B cell (primary cell): ENCODE measurements around the gene TUBE1. TPM values are rescaled to one million over a fixed set of nuclear protein-coding genes. Genes with fewer than 3 reads are reported as not detected.

Experiments
- ATAC-seq: fragments of 200-7000 bp; cut with Tn5 transposase; one replicate; pipeline ENCODE4 v1.10.0; 2021; ENCODE audit warnings: low read depth, mild to moderate bottlenecking, moderate number of reproducible peaks, moderate library complexity
- CTCF ChIA-PET: fragments of 350-600 bp; sonication (Branson Sonifier 250); formaldehyde crosslinking; loops from one replicate; lab custom pipeline; 2021; ENCODE audit warnings: antibody characterized with exemption, inconsistent platforms; lab: Charles Lee
- POLR2A ChIA-PET: fragments of 350-600 bp; sonication (Branson Sonifier 250); formaldehyde crosslinking; loops from one replicate; lab custom pipeline; 2021; ENCODE audit warnings: antibody characterized with exemption; lab: Charles Lee
- DNase-seq: peaks from one replicate; pipeline ENCODE4 v3.0.0; 2013
- H2AFZ ChIP-seq: 2 replicates; pipeline ENCODE4 v1.6.1; 2012; ENCODE audit warnings: mild to moderate bottlenecking, low read depth, low read length; ENCODE audit not compliant: insufficient read depth, poor library complexity, severe bottlenecking
- H3K27ac ChIP-seq, 2 donors: 1 replicate in 1 of 2; 2 replicates in 1 of 2; pipeline ENCODE4 v1.5.1; 2012 to 2013; ENCODE audit warnings: low read length in 2 of 2, mild to moderate bottlenecking in 2 of 2, moderate library complexity in 1 of 2
- H3K27me3 ChIP-seq, 4 experiments: fragments of 200-600 bp in 1 of 4; sonication (generic) in 1 of 4; replicated peaks in 1 of 4; 1 replicate in 2 of 4; 2 replicates in 2 of 4; pipeline versions ENCODE4 v1.6.1 to v1.7.0; 2013 to 2016; ENCODE audit warnings: low read length in 3 of 4, mild to moderate bottlenecking in 2 of 4, mixed read lengths in 1 of 4, moderate library complexity in 1 of 4; ENCODE audit not compliant: insufficient read depth in 4 of 4, control insufficient read depth in 3 of 4; ENCODE audit errors: control extremely low read depth in 1 of 4
- H3K36me3 ChIP-seq, 2 experiments: replicated peaks in 1 of 2; 1 replicate in 1 of 2; 2 replicates in 1 of 2; pipeline versions ENCODE4 v1.6.1 to v1.7.1; 2013; ENCODE audit warnings: low read length in 1 of 2; ENCODE audit not compliant: insufficient read depth in 2 of 2, control insufficient read depth in 1 of 2; ENCODE audit errors: control extremely low read depth in 1 of 2, extremely low read depth in 1 of 2
- H3K4me1 ChIP-seq, 2 donors: fragments of 200-600 bp in 1 of 2; sonication (generic) in 1 of 2; 1 replicate in 1 of 2; 2 replicates in 1 of 2; pipeline versions ENCODE4 v1.5.1 to v1.6.1; 2013 to 2017; ENCODE audit warnings: low read length in 2 of 2; ENCODE audit not compliant: control insufficient read depth in 2 of 2, insufficient read depth in 2 of 2
- H3K4me2 ChIP-seq: replicated peaks from 2 replicates; pipeline ENCODE3; 2012; ENCODE audit warnings: mild to moderate bottlenecking, low read depth, low read length; ENCODE audit not compliant: poor library complexity, severe bottlenecking
- H3K4me3 ChIP-seq, 5 experiments: fragments of 200-600 bp in 1 of 5; sonication (generic) in 1 of 5; 1 replicate in 3 of 5; 2 replicates in 2 of 5; pipeline versions ENCODE4 v1.5.1 to v1.7.0; 2011 to 2016; ENCODE audit warnings: low read length in 4 of 5, mild to moderate bottlenecking in 4 of 5, low read depth in 2 of 5, control low read depth in 1 of 5, moderate library complexity in 1 of 5; ENCODE audit not compliant: insufficient read depth in 1 of 5; ENCODE audit errors: control extremely low read depth in 1 of 5, extremely low read depth in 1 of 5
- H3K79me2 ChIP-seq: fragments of 200-600 bp; sonication (generic); one replicate; pipeline ENCODE4 v1.6.0; 2016; ENCODE audit warnings: low read length; ENCODE audit not compliant: control insufficient read depth, insufficient read depth
- H3K9ac ChIP-seq: fragments of 200-600 bp; sonication (generic); 2 replicates; pipeline ENCODE4 v1.6.1; 2017; ENCODE audit warnings: mild to moderate bottlenecking, low read length, moderate library complexity
- H3K9me3 ChIP-seq, 3 donors: one replicate each; pipeline versions ENCODE4 v1.6.1 to v1.7.1; 2013; ENCODE audit warnings: low read length in 2 of 3; ENCODE audit not compliant: control insufficient read depth in 2 of 3, insufficient read depth in 1 of 3; ENCODE audit errors: control extremely low read depth in 1 of 3
- H4K20me1 ChIP-seq: 2 replicates; pipeline ENCODE4 v1.6.0; 2012; ENCODE audit warnings: mild to moderate bottlenecking, low read length; ENCODE audit not compliant: insufficient read depth, control insufficient read depth, poor library complexity, severe bottlenecking
- H3K27ac Mint-ChIP-seq: one replicate; pipeline ENCODE4 v1.8.0; 2021; ENCODE audit warnings: mixed read lengths
- H3K27me3 Mint-ChIP-seq: one replicate; pipeline ENCODE4 v1.8.0; 2021; ENCODE audit warnings: mixed read lengths
- H3K4me1 Mint-ChIP-seq: one replicate; pipeline ENCODE4 v1.8.0; 2021; ENCODE audit warnings: mixed read lengths
- H3K4me3 Mint-ChIP-seq: one replicate; pipeline ENCODE4 v1.8.0; 2021; ENCODE audit warnings: mixed read lengths
- H3K9me3 Mint-ChIP-seq: one replicate; pipeline ENCODE4 v1.8.0; 2022; ENCODE audit warnings: mixed read lengths; ENCODE audit not compliant: insufficient read depth
- CTCF ChIP-seq: fragments of 200-600 bp; IDR thresholded peaks from one replicate; pipeline ENCODE4 v1.8.0; 2022; ENCODE audit warnings: antibody characterized with exemption, mild to moderate bottlenecking
- EZH2 ChIP-seq: IDR thresholded peaks from 2 replicates; pipeline ENCODE4 v1.6.1; 2012; ENCODE audit warnings: borderline replicate concordance, low read depth, mild to moderate bottlenecking, moderate library complexity, low read length; ENCODE audit not compliant: insufficient read depth, poor library complexity, severe bottlenecking
- WGBS: methylation state at CpG from one replicate; pipeline ENCODE4 v1.1.5; 2013; ENCODE audit warnings: missing lambda C conversion rate; ENCODE audit not compliant: insufficient coverage; 5-methylcytosine and 5-hydroxymethylcytosine counted together
- intact Hi-C: fragments of 100-400 bp; cut with micrococcal nuclease; formaldehyde crosslinking; loops from one replicate; pipeline ENCODE4 v1.10.0; 2022
- polyA plus RNA-seq: library from polyadenylated mRNA; depleted of rRNA; stranded (reverse); fragments of >200 nt; gene quantifications from 2 replicates; pipeline ENCODE4 v1.2.3, GENCODE V29; 2012
- total RNA-seq, 2 donors: library from RNA; stranded (reverse); fragments of 120-200 nt in 1 of 2; gene quantifications; 1 replicate in 1 of 2; 2 replicates in 1 of 2; pipeline versions ENCODE4 v1.2.3 to v1.2.4, GENCODE V29; 2013 to 2022

TUBE1 gene
- total and polyA plus RNA-seq, 2 donors (not counting 1 experiment from before 2014, with no cell fraction given) = 14.3 to 24.5 TPM

DNA sequence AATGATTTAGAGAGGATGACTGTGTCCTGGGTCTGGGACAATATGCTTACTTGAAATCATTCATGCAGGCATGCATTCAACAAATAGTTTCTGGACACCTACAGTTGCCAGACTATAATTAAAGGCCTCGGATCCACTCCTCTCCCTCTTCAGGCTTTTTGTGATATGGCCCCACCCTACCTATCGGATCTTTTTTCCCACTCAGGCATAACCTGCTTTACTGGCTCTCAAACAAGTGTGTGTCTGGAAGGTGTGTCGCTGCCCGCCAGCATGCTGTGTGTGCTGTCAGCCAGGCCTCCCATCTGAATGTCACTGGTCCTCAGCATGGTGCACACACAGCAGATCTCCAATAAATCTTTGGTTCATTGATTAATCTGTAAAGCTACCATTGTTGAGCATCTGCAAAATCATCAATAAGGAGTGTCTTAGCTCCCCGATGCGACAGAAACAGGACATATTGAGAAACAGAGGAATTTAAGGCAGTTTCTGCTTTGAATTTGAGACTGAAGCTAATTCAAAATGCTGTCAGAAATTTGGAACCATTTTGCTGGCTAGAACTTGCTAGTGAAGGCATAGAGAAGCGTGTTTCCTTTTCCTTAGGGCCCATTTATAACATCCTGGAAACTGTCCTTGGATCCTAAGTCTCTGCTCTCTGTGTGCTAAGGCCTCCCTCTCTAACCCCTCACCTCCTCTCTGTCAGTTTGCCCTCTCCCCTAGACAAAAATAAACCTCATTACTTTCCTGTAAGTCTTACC is 56.9 kb downstream of the TUBE1 start:
- H3K27me3 ChIP-seq = no peaks in the 10 kb centered on the region
- ChIA-PET POLR2A (no interaction called here), CTCF (interaction anchor here (0.8 to 2.6 kb wide), 2 partner anchors 14 to 320 kb away, joined by 4 to 9 read pairs; no protein-coding TSS in a partner anchor)
- no peak for DNase-seq
- H3K9me3 ChIP-seq = no peaks in the 10 kb centered on the region
- H3K4me3 Mint-ChIP-seq = no peak overlapping the region
- H3K4me1 Mint-ChIP-seq = peaks cover 16% of the 10 kb centered on the region
- H3K36me3 ChIP-seq = no peaks in the 10 kb centered on the region
- H3K9ac ChIP-seq = no peak overlapping the region
- H3K79me2 ChIP-seq = no peaks in the 10 kb centered on the region
- no peak overlapping the region for H3K27ac Mint-ChIP-seq
- no peak for TF ChIP-seq CTCF
- no peak for TF ChIP-seq EZH2
- H2AFZ ChIP-seq = no peak overlapping the region
- ATAC-seq = no peak
- no peak overlapping the region for H3K4me2 ChIP-seq
- intact Hi-C loops = no loop called here
- no peak overlapping the region for H3K27ac ChIP-seq
- WGBS = 94% methylated on average over 5 of the region's 7 CpGs
- no peak overlapping the region for H3K4me3 ChIP-seq
- no peaks in the 10 kb centered on the region for H3K9me3 Mint-ChIP-seq
- peaks cover 10 to 13% of the 10 kb centered on the region in 2 donors for H3K4me1 ChIP-seq
- H3K27me3 Mint-ChIP-seq = peaks cover 15% of the 10 kb centered on the region
- no peaks in the 10 kb centered on the region for H4K20me1 ChIP-seq
